C4-2B (cell line): ENCODE results near the gene TBC1D22A.

Source experiments
- CTCF ChIP-seq: fragments of 450-650 bp; conservative IDR thresholded peaks from 2 replicates; pipeline ENCODE4 v1.5.1; 2017; ENCODE audit warnings: mild to moderate bottlenecking
- ZFX ChIP-seq: fragments of 450-650 bp; IDR thresholded peaks from 2 replicates; pipeline ENCODE4 v1.6.1; 2017

GRCh38 chr22:47016631-47017030 is 254.2 kb downstream of the TBC1D22A start:
- TF ChIP-seq CTCF, result no peak
- TF ChIP-seq ZFX, result no peak
